Measurements from ENCODE around the gene EGF. TPM values are rescaled to one million over a fixed set of nuclear protein-coding genes. Genes with fewer than 3 reads are reported as not detected.
A peak's percentile ranks its signal among the peaks of the same experiment; 100 is the strongest.

EGF gene
- polyA plus RNA-seq, 2 of the 4 experiments (the other 2 are of a cell fraction), result 0.59 to 0.98 TPM

DNA sequence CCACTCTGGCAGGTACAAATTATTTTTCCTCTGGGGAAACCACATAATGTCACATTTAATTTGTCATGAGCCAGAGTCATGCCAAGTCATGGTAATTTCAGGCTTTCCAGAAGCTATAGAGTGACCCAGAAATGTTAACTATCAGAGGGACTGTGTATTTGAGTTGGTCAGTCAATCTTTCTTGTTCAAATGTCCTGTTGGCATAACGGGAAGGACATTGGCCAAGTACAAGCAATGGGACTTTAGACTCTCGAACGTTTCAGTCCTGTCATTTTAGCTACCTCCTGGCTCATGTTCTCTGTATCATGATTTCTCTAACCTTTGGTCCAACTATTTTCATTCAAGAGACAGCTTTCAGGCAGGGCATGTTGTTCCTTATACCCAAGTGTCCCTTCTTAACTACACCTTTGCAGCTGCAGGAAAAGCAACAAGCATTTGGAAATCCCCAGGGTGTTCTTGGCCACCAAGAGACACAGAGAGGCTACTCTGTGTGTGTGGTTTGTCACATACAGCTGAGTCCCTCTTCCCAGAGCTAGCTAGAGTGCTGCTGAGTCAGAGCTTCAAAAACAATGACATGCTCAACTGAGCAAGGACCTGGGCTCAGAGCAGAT lies 142.6 kb downstream of the EGF start:
- Histone ChIP-seq H3K9me3 (no peaks in the 10 kb centered on the region), H3K4me2 (no peak overlapping the region), H3K27ac (no peak overlapping the region), H3K4me1 (peaks cover 16% of the 10 kb centered on the region; the same call in 2 of the 3 replicates), H3K4me3 (no peak overlapping the region)
- POLR2A ChIA-PET, result no interaction called here
- CTCF ChIA-PET, result interaction anchor here (0.6 kb wide), 1 partner anchor 315 kb away, joined by 3 read pairs; no protein-coding TSS in a partner anchor
- FAIRE-seq (no peak), ATAC-seq (no peak), DNase-seq (ENCODE audit: low read depth in 1 of 2, low spot score in 1 of 2) (no peak)
- TF ChIP-seq TP53 (CRISPR knock-in tag; IDR thresholded peaks at IDR 0.05) (no peak), BHLHE40 (IDR thresholded peaks at IDR 0.05; ENCODE audit: low read depth, low read length) (no peak), PHF8 (IDR thresholded peaks at IDR 0.05; ENCODE audit: borderline replicate concordance, low read depth) (no peak), HOXB5 (CRISPR knock-in tag; IDR thresholded peaks at IDR 0.05) (no peak), GATA3 (IDR thresholded peaks at IDR 0.05; ENCODE audit: borderline replicate concordance) (no peak), HOXB13 (CRISPR knock-in tag; IDR thresholded peaks at IDR 0.05; ENCODE audit: low read depth) (no peak), HEYL (CRISPR knock-in tag; IDR thresholded peaks at IDR 0.05) (no peak), ZC3H11A (IDR thresholded peaks at IDR 0.05) (no peak), CHD4 (IDR thresholded peaks at IDR 0.05; ENCODE audit: borderline replicate concordance) (no peak), RARB (CRISPR knock-in tag; IDR thresholded peaks at IDR 0.05) (no peak)
- TF ChIP-seq, protein P1, sequence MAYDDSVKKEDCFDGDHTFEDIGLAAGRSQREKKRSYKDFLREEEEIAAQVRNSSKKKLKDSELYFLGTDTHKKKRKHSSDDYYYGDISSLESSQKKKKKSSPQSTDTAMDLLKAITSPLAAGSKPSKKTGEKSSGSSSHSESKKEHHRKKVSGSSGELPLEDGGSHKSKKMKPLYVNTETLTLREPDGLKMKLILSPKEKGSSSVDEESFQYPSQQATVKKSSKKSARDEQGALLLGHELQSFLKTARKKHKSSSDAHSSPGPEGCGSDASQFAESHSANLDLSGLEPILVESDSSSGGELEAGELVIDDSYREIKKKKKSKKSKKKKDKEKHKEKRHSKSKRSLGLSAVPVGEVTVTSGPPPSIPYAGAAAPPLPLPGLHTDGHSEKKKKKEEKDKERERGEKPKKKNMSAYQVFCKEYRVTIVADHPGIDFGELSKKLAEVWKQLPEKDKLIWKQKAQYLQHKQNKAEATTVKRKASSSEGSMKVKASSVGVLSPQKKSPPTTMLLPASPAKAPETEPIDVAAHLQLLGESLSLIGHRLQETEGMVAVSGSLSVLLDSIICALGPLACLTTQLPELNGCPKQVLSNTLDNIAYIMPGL (CRISPR knock-in tag; IDR thresholded peaks at IDR 0.05; ENCODE audit: borderline replicate concordance), result no peak
- WGBS (ENCODE audit: missing lambda C conversion rate), result 75% methylated on average over 3 of the region's 3 CpGs

DNA sequence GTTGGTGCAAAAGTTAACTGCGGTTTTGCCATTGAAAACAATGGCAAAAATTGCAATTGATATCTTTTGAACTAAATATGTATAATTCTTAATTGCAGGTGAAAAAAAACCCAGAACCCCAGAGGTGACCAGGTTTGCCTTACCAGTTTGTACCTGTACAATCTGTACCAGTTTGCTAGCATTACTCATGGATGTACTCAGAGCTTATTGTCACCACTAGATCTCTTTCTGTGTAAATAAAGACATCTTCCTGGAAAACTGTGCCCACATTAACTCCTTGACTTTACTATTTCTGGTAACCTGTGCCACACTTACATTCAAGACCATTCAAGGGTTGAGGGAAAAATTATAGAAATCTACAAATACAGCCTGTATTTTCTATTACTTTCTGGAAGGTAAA lies 146.0 kb downstream of the EGF start:
- 80% methylated on average over 1 of the region's 1 CpG for WGBS (ENCODE audit: missing lambda C conversion rate)

DNA sequence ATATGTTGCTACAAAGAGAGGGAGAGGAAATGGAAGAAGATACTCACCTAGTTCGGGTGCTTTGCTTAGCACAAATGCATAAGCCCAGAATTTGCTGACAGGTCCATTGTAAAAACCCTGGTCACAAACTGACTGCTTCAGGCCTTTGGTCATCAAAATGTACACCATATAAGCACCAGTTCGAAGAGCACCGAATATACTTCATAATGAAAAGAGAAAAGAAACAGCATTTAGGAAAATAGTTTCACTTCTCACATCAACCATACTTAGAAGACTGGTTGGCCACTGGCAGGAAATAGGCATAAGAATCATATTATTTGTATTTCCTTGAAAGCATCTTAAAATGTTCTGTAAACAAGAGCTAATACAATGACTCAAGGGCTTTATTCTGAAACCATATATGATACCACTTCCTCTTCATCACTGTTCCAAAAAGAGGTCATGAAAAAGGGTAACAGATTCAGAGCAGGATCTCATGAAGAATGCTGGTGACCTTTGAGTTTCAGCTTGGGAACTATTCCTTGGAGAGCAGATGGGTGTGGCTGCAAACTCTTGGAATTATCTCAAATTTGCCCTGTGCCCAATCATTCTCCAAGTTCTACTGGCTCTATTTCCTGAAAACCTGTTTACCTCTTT lies 147.0 kb downstream of the EGF start:
- no peak for FAIRE-seq

More for the DNA sequence above, 146.0 kb downstream of the EGF start:
- H3K4me1 ChIP-seq, result peaks cover 20% of the 10 kb centered on the region; the same call in 2 of the 3 replicates
- no peaks in the 10 kb centered on the region for H3K9me3 ChIP-seq
- peak overlapping the region; percentile 17; the same call in 1 of the 3 replicates for H3K4me2 ChIP-seq
- ATAC-seq, result no peak
- FAIRE-seq, result no peak
- no peak overlapping the region for H3K4me3 ChIP-seq
- TF ChIP-seq RFX5 (IDR thresholded peaks at IDR 0.05) (no peak), SMC3 (IDR thresholded peaks at IDR 0.05) (no peak), CBX8 (IDR thresholded peaks at IDR 0.05) (no peak), JUN (IDR thresholded peaks at IDR 0.05) (no peak), CBX2 (IDR thresholded peaks at IDR 0.05; ENCODE audit: borderline replicate concordance, low read depth) (no peak)
- TF ChIP-seq, protein P2, sequence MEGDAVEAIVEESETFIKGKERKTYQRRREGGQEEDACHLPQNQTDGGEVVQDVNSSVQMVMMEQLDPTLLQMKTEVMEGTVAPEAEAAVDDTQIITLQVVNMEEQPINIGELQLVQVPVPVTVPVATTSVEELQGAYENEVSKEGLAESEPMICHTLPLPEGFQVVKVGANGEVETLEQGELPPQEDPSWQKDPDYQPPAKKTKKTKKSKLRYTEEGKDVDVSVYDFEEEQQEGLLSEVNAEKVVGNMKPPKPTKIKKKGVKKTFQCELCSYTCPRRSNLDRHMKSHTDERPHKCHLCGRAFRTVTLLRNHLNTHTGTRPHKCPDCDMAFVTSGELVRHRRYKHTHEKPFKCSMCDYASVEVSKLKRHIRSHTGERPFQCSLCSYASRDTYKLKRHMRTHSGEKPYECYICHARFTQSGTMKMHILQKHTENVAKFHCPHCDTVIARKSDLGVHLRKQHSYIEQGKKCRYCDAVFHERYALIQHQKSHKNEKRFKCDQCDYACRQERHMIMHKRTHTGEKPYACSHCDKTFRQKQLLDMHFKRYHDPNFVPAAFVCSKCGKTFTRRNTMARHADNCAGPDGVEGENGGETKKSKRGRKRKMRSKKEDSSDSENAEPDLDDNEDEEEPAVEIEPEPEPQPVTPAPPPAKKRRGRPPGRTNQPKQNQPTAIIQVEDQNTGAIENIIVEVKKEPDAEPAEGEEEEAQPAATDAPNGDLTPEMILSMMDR (IDR thresholded peaks at IDR 0.05), result no peak
- CTCF ChIA-PET, result interaction anchor here (0.8 to 2.2 kb wide), 3 partner anchors 8 to 59 kb away, joined by 3 to 6 read pairs (median 3); no protein-coding TSS in a partner anchor
- H3K27ac ChIP-seq, result peak overlapping the region in 1 of 2 experiments; percentile 48; a peak in 1 of 6 replicates
- no peak for DNase-seq (ENCODE audit: low read depth in 1 of 2, low spot score in 1 of 2)
- POLR2A ChIA-PET, result no interaction called here

More for the DNA sequence above, 147.0 kb downstream of the EGF start:
- Histone ChIP-seq H3K4me1 (peaks cover 20% of the 10 kb centered on the region; the same call in 2 of the 3 replicates), H3K4me2 (peak overlapping the region; percentile 44; the same call in 2 of the 3 replicates), H3K27ac (peak overlapping the region in 1 of 2 experiments; percentile 48; a peak in 1 of 6 replicates), H3K4me3 (no peak overlapping the region), H3K9me3 (no peaks in the 10 kb centered on the region)
- ChIA-PET CTCF (interaction anchor here (0.8 to 2.2 kb wide), 3 partner anchors 9 to 60 kb away, joined by 3 to 6 read pairs (median 3); no protein-coding TSS in a partner anchor), POLR2A (no interaction called here)
- TF ChIP-seq FOSL2 (IDR thresholded peaks at IDR 0.05) (no peak), FOSL2 (CRISPR knock-in tag; IDR thresholded peaks at IDR 0.05) (no peak), EHMT2 (IDR thresholded peaks at IDR 0.05; ENCODE audit: low read depth) (no peak), BHLHE40 (IDR thresholded peaks at IDR 0.05; ENCODE audit: low read depth, low read length) (no peak), EHF (CRISPR knock-in tag; IDR thresholded peaks at IDR 0.05) (no peak), CBX8 (IDR thresholded peaks at IDR 0.05) (no peak), JUN (IDR thresholded peaks at IDR 0.05) (no peak), HOXB13 (CRISPR knock-in tag; IDR thresholded peaks at IDR 0.05; ENCODE audit: low read depth) (no peak), RARB (CRISPR knock-in tag; IDR thresholded peaks at IDR 0.05) (no peak), TFCP2L1 (CRISPR knock-in tag; IDR thresholded peaks at IDR 0.05) (no peak), NPAS2 (CRISPR knock-in tag; IDR thresholded peaks at IDR 0.05; ENCODE audit: borderline replicate concordance) (no peak), RCOR1 (IDR thresholded peaks at IDR 0.05; ENCODE audit: low read depth, low read length) (no peak)
- TF ChIP-seq, protein P3, sequence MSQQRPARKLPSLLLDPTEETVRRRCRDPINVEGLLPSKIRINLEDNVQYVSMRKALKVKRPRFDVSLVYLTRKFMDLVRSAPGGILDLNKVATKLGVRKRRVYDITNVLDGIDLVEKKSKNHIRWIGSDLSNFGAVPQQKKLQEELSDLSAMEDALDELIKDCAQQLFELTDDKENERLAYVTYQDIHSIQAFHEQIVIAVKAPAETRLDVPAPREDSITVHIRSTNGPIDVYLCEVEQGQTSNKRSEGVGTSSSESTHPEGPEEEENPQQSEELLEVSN (IDR thresholded peaks at IDR 0.05; ENCODE audit: borderline replicate concordance, low read depth), result no peak
- DNase-seq (ENCODE audit: low read depth in 1 of 2, low spot score in 1 of 2) (peak in 1 of 2 experiments; percentile 23), ATAC-seq (peak in 1 of 2 experiments; percentile 50; a peak in 2 of 6 replicates)
- WGBS (ENCODE audit: missing lambda C conversion rate), result 77% methylated on average over 3 of the region's 3 CpGs
